DOHH2 (cell line): ENCODE measurements around the gene TM9SF2.

Experiments used
- H3F3A ChIP-seq: fragments of 200-600 bp; sonication (generic), shearing (Covaris generic); 2 replicates; pipeline ENCODE4 v1.6.0; 2016; ENCODE audit warnings: antibody characterized with exemption, mild to moderate bottlenecking; ENCODE audit not compliant: control insufficient read depth, insufficient read depth
- H3K27ac ChIP-seq: fragments of 200-600 bp; sonication (generic); 2 replicates; pipeline ENCODE4 v1.5.1; 2014; ENCODE audit warnings: low read depth, mild to moderate bottlenecking, low read length, moderate library complexity
- H3K27me3 ChIP-seq: fragments of 200-600 bp; sonication (generic); 2 replicates; pipeline ENCODE4 v1.6.1; 2014; ENCODE audit warnings: mild to moderate bottlenecking, low read length, mixed read lengths; ENCODE audit not compliant: control insufficient read depth
- H3K36me3 ChIP-seq: fragments of 200-600 bp; sonication (generic); 2 replicates; pipeline ENCODE4 v1.6.1; 2014; ENCODE audit warnings: mild to moderate bottlenecking, low read length, moderate library complexity, mixed read lengths; ENCODE audit not compliant: control insufficient read depth
- H3K4me1 ChIP-seq: fragments of 200-600 bp; sonication (generic); 2 replicates; pipeline ENCODE4 v1.6.1; 2014; ENCODE audit warnings: mild to moderate bottlenecking, low read length, mixed read lengths; ENCODE audit not compliant: control insufficient read depth
- H3K4me2 ChIP-seq: fragments of 200-600 bp; sonication (generic); 2 replicates; pipeline ENCODE4 v1.6.0; 2014; ENCODE audit warnings: mild to moderate bottlenecking, low read length, moderate library complexity
- H3K4me3 ChIP-seq: fragments of 200-600 bp; sonication (generic); 2 replicates; pipeline ENCODE4 v1.5.1; 2014; ENCODE audit warnings: mild to moderate bottlenecking, low read length, mixed read lengths
- H3K79me2 ChIP-seq: fragments of 200-600 bp; sonication (generic); 2 replicates; pipeline ENCODE4 v1.6.1; 2014; ENCODE audit warnings: mild to moderate bottlenecking, low read length, mixed read lengths; ENCODE audit not compliant: control insufficient read depth
- H3K9me2 ChIP-seq: fragments of 200-600 bp; sonication (generic); replicated peaks from 2 replicates; pipeline ENCODE4 v1.6.1; 2014; ENCODE audit warnings: mild to moderate bottlenecking, low read length, mixed read lengths; ENCODE audit not compliant: control insufficient read depth
- H3K9me3 ChIP-seq: fragments of 200-600 bp; sonication (generic); 2 replicates; pipeline ENCODE4 v1.6.1; 2014; ENCODE audit warnings: antibody characterized with exemption, low read length, mixed read lengths; ENCODE audit not compliant: control insufficient read depth, insufficient read depth
- H4K20me1 ChIP-seq: fragments of 200-600 bp; sonication (generic); 2 replicates; pipeline ENCODE4 v1.6.0; 2014; ENCODE audit warnings: low read depth, mild to moderate bottlenecking, antibody characterized with exemption, low read length, moderate library complexity; ENCODE audit not compliant: control insufficient read depth, insufficient read depth
- CTCF ChIP-seq: fragments of 200-600 bp; sonication (generic); IDR thresholded peaks from one replicate; pipeline ENCODE4 v1.5.1; 2014; ENCODE audit warnings: antibody characterized with exemption, mild to moderate bottlenecking, low read depth, low read length; ENCODE audit not compliant: poor library complexity, severe bottlenecking
- EZH2phosphoT487 ChIP-seq: fragments of 200-600 bp; sonication (generic); IDR thresholded peaks from 2 replicates; pipeline ENCODE4 v1.6.1; 2017; ENCODE audit warnings: borderline replicate concordance, mild to moderate bottlenecking, antibody characterized with exemption, low read length, moderate library complexity, mixed read lengths

Gene TM9SF2

DNA sequence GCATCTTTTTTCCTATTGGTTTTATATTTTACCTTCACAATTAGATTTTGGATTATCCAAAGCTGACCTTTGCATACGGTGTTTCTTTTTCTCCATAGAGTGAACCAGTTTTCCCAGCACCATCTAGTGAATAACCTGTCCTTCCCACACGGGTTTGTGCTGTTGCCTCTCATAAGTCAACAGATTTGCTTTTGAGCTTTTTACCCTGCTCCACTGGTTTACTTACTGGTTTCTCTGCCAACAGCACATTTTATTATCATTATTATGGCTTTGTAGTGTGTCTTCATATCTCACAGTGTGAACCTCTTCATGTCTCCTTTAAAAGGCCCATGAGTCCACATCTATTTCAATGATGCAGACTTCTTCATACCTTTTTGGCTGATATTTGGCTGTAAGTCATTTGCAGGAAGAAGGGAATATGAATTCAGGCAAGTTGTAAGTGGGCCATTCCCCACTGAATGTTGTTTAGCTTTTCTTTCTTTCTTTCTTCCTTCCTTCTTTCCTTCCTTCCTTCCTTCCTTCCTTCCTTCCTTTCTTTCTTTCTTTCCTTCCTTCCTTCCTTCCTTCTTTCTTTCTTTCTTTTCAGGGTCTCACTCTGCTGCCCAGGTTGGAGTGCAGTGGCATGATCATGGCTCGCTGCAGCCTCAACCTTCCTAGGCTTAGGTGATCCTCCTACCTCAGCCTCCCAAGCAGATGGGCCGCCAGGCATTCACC, 86.8 kb downstream of the TM9SF2 start:
- no peaks in the 10 kb centered on the region for H3K36me3 ChIP-seq
- H3K9me3 ChIP-seq, result no peaks in the 10 kb centered on the region
- no peaks in the 10 kb centered on the region for H4K20me1 ChIP-seq
- no peaks in the 10 kb centered on the region for H3K79me2 ChIP-seq
- H3K4me3 ChIP-seq, result no peak overlapping the region
- H3K27me3 ChIP-seq, result no peaks in the 10 kb centered on the region; the same call in 1 of the 2 replicates
- TF ChIP-seq EZH2phosphoT487, result no peak
- TF ChIP-seq CTCF, result no peak
- H3K9me2 ChIP-seq, result no peaks in the 10 kb centered on the region
- H3K27ac ChIP-seq, result no peak overlapping the region
- no peak overlapping the region for H3K4me2 ChIP-seq
- no peaks in the 10 kb centered on the region for H3F3A ChIP-seq
- no peaks in the 10 kb centered on the region for H3K4me1 ChIP-seq

DNA sequence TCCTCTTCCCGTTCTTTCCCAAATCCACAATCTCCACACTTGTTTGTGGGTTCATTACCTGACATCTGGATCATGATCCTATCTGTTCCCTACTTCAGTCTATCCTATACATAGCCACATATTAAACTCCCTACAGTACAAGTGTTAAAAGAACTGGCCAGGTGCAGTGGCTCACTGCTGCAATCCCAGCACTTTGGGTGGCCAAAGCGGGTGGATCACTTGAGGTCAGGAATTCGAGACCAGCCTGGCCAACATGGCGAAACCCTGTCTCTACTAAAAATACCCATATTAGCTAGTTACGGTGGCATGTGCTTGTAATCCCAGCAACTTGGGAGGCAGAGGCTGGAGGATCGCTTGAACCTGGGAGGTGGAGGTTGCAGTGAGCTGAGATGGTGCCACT, 88.3 kb downstream of the TM9SF2 start:
- TF ChIP-seq CTCF (no peak), EZH2phosphoT487 (no peak)
- Histone ChIP-seq H3K79me2 (no peaks in the 10 kb centered on the region), H3K27me3 (no peaks in the 10 kb centered on the region; the same call in 1 of the 2 replicates), H3K4me2 (no peak overlapping the region), H4K20me1 (no peaks in the 10 kb centered on the region), H3K9me3 (no peaks in the 10 kb centered on the region), H3K4me3 (no peak overlapping the region), H3K4me1 (no peaks in the 10 kb centered on the region), H3K36me3 (no peaks in the 10 kb centered on the region), H3K27ac (no peak overlapping the region), H3F3A (no peaks in the 10 kb centered on the region), H3K9me2 (no peaks in the 10 kb centered on the region)

- no peak overlapping the region for H3K4me2 ChIP-seq
- TF ChIP-seq CTCF (no peak), EZH2phosphoT487 (no peak)
- H3K27me3 ChIP-seq, result no peaks in the 10 kb centered on the region; the same call in 1 of the 2 replicates
- H3K4me3 ChIP-seq, result no peak overlapping the region
- H3K27ac ChIP-seq, result no peak overlapping the region
- H4K20me1 ChIP-seq, result no peaks in the 10 kb centered on the region
- no peaks in the 10 kb centered on the region for H3F3A ChIP-seq
- no peaks in the 10 kb centered on the region for H3K79me2 ChIP-seq
- no peaks in the 10 kb centered on the region for H3K9me2 ChIP-seq
- H3K4me1 ChIP-seq, result no peaks in the 10 kb centered on the region
- no peaks in the 10 kb centered on the region for H3K36me3 ChIP-seq
- no peaks in the 10 kb centered on the region for H3K9me3 ChIP-seq
Measured at GRCh38 chr13:99590519-99591011, 89.3 kb downstream of the TM9SF2 start.
